ENCODE measurements around the gene RGS17.
A peak's percentile ranks its signal among the peaks of the same experiment; 100 is the strongest.

Gene RGS17

DNA sequence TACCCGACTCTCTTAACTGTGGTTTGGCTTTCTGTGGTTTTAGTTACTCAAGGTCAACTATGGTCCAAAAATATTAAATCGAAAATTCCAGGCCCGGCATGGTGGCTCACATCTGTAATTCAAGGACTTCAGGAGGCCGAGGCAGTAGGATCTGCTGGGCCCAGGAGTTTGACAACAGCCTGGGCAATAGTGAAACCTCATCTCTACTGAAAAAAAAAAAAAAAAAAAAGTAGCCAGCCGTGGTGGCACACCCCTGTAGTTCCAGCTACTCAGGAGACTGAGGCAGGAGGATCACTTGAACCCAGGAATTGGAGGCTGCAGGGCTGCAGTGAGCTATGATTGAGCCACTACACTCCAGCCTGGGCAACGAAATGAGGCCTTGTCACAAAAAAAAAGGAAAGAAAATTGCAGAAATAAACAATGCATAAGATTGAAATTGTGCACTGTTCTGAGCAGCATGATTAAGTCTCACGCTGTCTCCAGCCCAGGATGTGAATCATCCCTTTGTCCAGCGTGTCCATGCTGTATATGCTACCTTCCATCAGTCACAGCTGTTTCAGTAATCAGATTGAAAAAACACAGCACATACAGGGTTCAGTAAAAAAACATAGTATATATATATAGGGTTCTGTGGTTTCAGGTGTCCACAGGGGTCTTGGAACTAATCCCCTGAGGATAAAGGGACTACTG is 40.7 kb downstream of the RGS17 start:
- TF ChIP-seq, protein P1, sequence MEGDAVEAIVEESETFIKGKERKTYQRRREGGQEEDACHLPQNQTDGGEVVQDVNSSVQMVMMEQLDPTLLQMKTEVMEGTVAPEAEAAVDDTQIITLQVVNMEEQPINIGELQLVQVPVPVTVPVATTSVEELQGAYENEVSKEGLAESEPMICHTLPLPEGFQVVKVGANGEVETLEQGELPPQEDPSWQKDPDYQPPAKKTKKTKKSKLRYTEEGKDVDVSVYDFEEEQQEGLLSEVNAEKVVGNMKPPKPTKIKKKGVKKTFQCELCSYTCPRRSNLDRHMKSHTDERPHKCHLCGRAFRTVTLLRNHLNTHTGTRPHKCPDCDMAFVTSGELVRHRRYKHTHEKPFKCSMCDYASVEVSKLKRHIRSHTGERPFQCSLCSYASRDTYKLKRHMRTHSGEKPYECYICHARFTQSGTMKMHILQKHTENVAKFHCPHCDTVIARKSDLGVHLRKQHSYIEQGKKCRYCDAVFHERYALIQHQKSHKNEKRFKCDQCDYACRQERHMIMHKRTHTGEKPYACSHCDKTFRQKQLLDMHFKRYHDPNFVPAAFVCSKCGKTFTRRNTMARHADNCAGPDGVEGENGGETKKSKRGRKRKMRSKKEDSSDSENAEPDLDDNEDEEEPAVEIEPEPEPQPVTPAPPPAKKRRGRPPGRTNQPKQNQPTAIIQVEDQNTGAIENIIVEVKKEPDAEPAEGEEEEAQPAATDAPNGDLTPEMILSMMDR (IDR thresholded peaks at IDR 0.05; ENCODE audit: insufficient read depth, low read length, missing control alignments) = no peak
- DNase-seq (ENCODE audit: low read depth, low spot score) = peak; percentile 33
- ChIA-PET CTCF (no interaction called here), POLR2A (no interaction called here)
- no peak overlapping the region for H3K4me3 ChIP-seq (ENCODE audit: low read depth, low read length)

DNA sequence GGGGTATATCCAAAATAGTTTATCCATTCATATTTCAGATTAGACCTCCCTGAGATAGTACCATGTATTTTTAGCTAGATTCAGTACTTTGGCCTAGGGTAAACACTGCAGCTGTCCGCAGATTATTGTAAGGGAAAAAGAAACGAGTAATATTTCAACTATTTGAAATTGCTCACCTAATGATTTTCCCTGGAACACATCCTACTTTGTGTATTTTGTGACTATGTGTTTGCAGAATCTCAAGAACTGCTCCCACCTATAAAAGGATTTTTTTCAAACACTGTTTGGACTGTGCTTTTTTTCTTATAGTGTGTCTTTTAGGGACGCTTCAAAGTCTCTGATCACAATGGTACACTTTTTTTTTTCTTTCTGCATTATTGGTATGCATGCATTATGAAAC is 42.3 kb downstream of the RGS17 start:
- ChIA-PET POLR2A (no interaction called here), CTCF (no interaction called here)
- no peak overlapping the region for H3K4me3 ChIP-seq (ENCODE audit: low read depth, low read length)
- TF ChIP-seq, protein P1 (IDR thresholded peaks at IDR 0.05; ENCODE audit: insufficient read depth, low read length, missing control alignments) = no peak
- DNase-seq (ENCODE audit: low read depth, low spot score) = no peak

DNA sequence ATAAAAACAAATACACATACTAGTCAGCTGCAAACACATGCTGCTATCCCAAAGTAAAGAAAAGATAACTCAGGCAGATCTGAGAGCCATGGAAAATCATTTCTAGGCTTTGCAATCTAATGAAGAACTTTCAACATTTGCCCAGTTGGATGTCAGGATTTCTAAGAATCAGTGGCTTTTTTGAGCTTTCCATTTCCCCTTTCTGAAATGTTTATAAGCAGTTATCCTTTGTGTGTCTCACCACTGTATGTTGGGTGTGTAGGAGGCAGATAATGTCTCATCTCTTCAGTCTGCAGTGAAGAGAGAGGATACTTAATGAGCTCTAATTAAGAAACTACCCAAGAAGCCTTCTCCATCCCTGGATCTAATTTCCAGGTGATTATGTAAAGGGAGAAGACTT is 43.6 kb downstream of the RGS17 start:
- POLR2A ChIA-PET = no interaction called here
- TF ChIP-seq, protein P1 (IDR thresholded peaks at IDR 0.05; ENCODE audit: insufficient read depth, low read length, missing control alignments) = no peak

DNA sequence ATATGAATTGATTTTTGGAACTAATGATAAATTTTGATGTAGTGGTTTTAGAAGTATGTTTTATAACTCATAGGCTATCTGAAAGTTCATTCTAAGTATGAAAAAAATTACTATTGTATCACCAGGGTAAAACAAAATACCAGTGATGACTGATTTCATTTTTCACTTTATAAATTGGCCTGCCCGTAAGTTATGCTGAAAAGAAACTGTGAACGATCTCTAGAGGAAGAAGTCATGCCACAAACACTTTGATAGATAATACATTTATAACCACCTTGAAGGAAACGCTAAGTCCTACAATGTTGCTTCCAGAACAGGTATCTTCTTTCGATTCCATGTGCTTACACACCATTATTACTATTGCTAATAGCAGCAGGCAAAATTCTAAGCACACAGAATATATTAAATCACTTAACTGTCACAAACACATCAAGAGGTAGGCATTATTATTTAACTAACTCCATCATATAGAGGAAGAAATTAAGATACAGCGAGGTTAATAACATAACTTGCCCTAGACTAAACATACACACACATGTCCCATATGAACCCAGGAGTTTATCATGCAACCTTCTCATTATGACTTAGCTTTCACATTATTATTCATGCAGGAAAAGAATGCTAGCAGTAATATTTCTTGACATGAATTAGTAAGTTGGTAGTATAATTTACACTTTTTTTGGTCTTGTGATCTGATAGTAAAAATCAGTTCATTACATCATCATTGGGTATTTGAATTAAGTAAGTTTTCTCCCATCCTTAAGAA is 44.7 kb downstream of the RGS17 start:
- no peak for DNase-seq (ENCODE audit: low read depth, low spot score)
- H3K4me3 ChIP-seq (ENCODE audit: low read depth, low read length) = no peak overlapping the region
- ChIA-PET POLR2A (no interaction called here), CTCF (interaction anchor here (1.4 to 1.6 kb wide), 2 partner anchors 29 to 55 kb away, joined by 3 to 6 read pairs; no protein-coding TSS in a partner anchor)
- TF ChIP-seq, protein P1 (IDR thresholded peaks at IDR 0.05; ENCODE audit: insufficient read depth, low read length, missing control alignments) = no peak

More for the DNA sequence above, 43.6 kb downstream of the RGS17 start:
- no peak overlapping the region for H3K4me3 ChIP-seq (ENCODE audit: low read depth, low read length)
- CTCF ChIA-PET = interaction anchor here (0.6 to 1.6 kb wide), 2 partner anchors 56 to 63 kb away, joined by 3 to 6 read pairs; no protein-coding TSS in a partner anchor
- DNase-seq (ENCODE audit: low read depth, low spot score) = no peak

DNA sequence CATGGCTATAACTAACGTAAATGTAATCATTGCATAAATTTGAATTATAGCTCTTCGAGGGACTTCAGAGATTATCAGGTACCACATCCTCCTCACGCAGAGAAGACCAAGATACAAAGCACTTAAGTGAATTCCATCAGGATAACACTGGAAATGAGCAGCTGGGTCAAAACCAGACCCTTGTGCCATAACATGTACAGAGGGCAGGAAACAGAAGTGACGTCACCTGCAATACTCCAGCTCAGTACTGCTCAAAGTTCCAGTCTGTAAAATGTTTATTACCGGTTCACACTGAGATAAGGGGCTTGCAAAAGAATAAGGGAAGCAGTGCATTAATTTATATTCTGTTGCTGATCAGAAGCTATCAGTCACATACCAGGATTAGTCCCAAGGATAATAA is 45.8 kb downstream of the RGS17 start:
- TF ChIP-seq, protein P1 (IDR thresholded peaks at IDR 0.05; ENCODE audit: insufficient read depth, low read length, missing control alignments) = no peak
- ChIA-PET POLR2A (no interaction called here), CTCF (interaction anchor here (0.7 kb wide), 1 partner anchor 60 kb away, joined by 4 read pairs; no protein-coding TSS in a partner anchor)
- no peak overlapping the region for H3K4me3 ChIP-seq (ENCODE audit: low read depth, low read length)
- DNase-seq (ENCODE audit: low read depth, low spot score) = no peak

DNA sequence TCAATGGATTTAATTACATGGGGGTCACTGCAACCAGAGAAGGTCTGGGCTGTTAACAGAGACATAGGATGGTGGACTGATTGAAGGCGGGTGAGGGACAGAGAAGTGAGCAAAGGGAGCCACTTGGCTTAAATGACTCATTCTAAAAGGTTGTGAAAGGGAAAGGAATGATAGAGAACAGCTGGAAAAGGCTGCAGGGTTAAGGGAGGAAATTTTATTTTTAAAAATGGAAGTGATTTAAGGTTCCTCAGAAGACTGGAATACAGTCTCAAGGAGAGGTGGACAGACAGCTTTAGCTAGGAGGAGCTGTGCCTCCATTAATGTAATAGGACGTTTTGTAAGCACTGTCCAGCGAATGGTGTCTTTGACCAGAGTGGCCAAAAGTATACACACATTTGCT is 46.7 kb downstream of the RGS17 start:
- POLR2A ChIA-PET = no interaction called here
- no peak for DNase-seq (ENCODE audit: low read depth, low spot score)
- CTCF ChIA-PET = no interaction called here
- no peak overlapping the region for H3K4me3 ChIP-seq (ENCODE audit: low read depth, low read length)
- TF ChIP-seq, protein P1 (IDR thresholded peaks at IDR 0.05; ENCODE audit: insufficient read depth, low read length, missing control alignments) = no peak
